SHP77 (cell line): Measurements from ENCODE around the gene APOBEC2.
"Not testable (repeated sequence)": the region's sequence is repeated elsewhere in the genome, so short reads cannot be mapped to it uniquely, and the experiment has no call there.

Source experiments
- DNase-seq, 2 experiments: peaks; one replicate each; lab custom pipeline; 2025; lab: John Stamatoyannopoulos, UW

Gene APOBEC2

DNA sequence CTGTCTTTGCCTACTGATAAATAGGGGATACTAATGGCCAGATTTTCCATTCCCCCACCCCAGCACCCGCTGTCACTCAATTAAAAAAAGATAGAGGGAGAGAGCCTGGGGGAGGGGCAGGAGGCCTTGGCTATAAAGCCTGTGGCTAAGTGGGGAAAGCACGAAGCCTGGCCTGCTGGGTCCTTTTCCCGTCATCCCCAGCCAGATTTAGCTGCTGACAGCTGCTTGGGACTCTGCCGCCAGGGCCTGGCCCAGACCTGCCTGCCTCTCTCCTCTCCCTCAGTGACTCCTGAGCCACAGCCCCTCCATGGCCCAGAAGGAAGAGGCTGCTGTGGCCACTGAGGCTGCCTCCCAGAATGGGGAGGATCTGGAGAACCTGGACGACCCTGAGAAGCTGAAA, at the start of gene APOBEC2:
APOBEC2 (plus strand) TSS at position 162 of the 400 bp plus-strand sequence; CDS start at position 308, 146 bp downstream.
- peak; percentile 77 to 78 for DNase-seq

DNA sequence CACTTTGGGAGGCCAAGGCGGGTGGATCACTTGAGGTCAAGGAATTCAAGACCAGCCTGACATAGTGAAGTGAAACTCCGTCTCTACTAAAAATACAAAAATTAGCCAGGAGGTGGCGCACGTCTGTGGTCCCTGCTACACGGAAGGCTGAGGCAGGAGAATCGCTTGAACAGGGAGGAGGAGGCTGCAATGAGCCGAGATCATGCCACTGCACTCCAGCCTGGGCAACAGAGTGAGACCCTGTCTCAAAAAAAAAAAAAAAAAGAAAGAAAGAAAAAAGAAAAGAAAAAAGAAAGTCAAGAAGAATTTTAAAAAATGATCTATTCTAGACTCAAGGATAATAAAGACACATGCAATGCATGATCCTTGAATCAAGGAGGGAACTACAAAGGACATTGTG, 46.8 kb upstream of the APOBEC2 start:
- peak in 1 of 2 experiments; percentile 39 for DNase-seq

DNA sequence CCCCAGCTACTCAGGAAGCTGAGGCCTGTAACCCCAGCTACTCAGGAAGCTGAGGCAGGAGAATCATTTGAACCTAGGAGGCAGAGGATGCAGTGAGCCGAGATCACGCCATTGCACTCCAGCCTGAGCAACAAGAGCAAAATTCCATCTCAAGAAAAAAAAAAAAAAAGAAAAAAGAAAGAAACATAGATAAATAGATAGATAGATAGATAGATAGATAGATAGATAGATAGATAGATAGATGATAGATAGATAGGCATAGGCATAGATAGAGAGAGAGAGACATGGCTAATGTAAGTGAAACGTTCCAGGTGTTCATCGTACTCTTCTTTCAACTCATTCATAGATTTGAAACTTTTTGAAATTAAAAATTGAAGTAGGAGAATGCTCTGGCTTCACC, 46.0 kb upstream of the APOBEC2 start:
- not testable (repeated sequence) for DNase-seq

DNA sequence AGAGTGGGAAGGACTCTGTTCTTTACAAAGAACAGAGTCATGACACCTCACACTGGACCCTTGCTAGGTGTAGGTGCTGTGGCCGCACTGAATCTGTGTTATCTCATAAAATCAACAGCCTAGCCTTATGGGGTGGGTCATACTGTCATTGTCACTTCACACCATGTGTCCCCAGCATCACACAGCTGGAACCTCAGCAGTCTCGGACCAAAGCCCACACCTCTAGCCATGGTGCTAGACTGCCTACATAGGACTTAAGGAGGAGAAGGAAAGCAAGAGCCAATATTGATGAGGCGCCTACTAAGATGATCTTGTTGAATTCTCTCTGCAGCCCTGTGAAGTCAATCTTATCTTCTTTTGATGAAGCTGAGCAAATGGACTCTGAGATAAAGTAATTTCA, 45.0 kb upstream of the APOBEC2 start:
- DNase-seq: no peak

DNA sequence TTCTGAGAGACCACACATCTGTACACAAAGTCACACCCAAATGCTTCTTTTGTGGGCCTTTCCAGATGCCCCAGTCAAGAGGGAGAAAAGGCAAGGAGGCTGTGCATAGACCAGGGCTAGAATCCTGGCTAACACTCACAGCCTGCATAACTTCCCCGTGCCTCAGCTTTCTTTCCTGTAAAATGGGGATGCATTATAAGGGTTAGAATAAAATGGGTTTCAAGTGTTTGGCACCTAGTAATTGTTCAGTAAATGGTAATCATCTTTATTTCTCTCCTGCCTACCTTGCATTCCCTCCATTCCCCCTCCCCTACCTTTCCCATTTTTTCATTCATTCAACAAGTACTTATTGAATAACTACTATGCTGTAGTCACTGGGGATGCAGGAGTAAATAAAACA, 43.3 kb upstream of the APOBEC2 start:
- no peak for DNase-seq

DNA sequence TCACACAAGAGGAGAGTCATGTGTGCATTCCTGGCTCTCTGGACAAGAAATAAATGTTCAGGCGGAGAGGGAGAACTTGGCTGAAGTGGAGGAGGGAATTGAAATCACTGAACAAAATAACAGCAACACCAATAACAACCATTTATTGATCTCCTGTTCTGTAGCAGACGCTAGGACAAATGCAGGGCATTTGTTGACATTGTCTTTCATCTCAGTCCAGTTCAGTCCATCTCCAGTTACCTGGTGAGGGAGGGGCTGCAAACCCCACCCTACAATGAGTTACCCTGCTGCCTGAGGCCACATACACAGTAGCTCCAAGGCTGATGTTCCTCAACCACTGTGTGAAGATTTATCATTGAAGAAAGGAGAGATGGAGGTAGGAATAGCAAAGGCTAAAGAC, 41.3 kb upstream of the APOBEC2 start:
- DNase-seq: no peak

DNA sequence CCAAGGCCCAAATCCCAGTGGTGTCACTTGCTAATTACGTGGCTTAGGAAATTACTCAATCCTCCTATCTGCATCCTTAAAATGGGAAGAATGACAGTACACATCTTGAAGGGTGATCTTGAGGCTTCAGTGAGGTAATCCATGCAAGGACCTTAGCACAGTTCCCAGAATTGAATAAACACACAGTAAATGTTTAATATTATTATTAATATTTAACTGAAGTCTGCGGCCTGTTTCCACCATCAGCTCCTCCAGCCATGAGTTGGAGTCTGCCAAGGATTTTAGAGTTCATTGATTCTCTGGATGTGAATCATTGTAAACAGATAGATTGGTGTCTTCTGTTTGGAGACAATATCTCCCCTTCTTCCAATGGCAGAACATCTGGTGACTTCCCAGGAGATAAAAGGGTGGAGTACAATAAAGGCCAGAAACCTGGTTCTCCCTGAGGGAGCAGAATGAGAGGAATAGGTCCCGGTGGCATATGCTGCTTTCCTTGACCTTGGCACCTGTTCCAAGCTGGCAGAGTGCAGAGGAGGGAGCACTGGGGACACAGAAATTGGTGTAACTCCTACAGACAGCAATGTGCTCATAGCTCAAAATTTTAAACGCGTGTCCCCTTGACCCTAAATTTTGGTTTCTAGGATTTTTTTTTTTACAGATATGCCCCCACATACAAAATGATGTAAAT, 39.4 kb upstream of the APOBEC2 start:
- no peak for DNase-seq

DNA sequence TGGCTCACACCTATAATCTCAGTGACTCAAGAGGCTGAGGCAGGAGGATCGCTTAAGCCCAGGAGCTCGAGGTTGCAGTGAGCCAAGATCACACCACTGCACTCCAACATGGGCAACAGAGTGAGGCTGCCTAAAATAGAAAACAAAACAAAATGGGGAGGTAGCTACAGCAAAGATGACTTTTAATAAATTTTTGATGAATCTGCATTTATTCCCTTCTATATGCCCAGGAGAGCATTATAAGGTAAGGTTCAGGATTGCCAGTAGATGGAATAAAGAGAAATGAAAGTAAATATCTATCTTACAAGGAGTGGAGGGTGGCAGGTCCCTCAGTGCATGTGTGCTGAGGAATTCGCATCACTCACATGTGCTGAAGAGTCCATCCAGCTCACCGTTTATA, 38.2 kb upstream of the APOBEC2 start:
- DNase-seq: no peak

DNA sequence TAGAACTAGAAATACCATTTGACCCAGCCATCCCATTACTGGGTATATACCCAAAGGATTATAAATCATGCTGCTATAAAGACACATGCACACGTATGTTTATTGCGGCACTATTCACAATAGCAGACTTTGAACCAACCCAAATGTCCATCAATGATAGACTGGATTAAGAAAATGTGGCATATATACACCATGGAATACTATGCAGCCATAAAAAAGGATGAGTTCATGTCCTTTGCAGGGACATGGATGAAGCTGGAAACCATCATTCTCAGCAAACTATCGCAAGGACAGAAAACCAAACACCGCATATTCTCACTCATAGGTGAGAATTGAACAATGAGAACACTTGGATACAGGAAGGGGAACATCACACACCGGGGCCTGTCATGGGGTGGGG, 37.1 kb upstream of the APOBEC2 start:
- not testable (repeated sequence) for DNase-seq

DNA sequence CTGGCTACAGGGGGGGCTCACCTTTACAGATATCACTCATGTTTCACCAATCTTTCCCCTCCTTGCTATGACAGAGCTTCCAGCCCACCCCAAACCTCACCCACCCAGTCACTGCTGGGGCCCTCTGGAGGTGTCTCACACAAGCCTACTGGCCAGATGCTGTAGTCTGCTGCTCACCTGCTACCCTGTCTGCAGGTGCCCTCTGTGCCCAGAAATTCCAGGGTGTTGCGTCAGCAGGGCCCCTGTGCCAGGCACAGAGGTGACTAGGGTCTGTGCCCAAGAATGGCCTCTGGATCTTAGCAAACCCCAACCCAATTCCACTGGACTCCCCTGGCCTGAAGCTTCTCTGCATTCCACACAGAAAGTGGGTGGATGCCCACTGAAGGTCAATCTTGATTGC, 35.3 kb upstream of the APOBEC2 start:
- no peak for DNase-seq

DNA sequence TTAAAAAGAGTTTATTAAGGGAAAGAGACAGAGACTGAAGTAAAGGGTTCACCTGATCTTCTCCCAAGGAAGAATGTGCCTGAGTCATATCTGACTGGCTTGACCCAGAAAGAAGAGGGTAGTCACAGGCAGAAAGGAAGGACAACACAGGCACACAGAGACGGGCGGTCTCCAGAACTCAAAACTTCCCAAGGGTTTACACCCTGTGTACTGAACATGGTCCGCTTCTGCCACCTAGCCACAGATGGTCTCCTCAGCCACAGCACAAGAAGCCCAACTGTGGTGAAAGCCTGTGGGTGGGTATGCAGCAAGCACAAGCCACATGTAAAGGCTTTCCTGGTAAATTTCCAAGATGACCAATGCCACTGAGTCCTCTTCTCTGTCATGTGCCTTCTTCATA, 31.2 kb upstream of the APOBEC2 start:
- peak; percentile 34 to 37 for DNase-seq

DNA sequence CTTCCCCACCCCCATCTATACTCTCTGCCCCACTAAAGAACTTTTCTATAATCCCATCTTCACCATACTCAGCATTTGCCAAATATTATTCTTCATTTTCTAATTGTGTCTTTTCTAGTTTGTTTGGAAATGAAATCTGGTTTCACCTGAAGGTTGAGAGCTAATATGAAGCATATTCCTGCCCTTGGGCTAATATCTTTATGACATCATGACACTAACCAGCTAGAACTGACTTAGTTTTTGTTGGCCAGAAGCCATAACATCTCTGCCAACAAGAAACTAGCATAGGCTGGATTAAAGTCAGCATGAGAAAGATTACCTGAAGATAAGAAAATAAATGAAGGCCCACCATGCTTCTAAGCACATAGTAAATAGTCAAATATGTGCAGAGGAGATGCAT, 30.7 kb upstream of the APOBEC2 start:
- peak in 1 of 2 experiments; percentile 16 for DNase-seq

DNA sequence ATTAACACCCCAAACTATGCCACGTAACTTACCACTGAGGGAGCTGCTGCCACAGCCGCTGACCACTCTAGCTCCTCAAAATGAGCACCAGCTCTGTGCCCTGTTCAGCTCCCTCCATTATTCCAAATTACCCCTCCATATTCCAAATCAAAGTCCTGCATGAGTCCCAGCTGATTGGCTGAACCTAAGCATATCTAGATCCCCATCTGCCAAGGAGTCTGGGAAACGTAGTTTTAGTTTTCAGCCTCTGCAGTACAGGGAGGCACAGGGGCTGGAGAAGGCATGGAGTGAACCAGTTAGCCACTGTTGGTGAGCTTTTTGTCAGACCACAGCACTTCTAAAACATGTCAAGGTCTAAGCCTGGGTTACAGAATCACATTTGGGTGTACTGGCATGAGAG, 29.9 kb upstream of the APOBEC2 start:
- no peak for DNase-seq

DNA sequence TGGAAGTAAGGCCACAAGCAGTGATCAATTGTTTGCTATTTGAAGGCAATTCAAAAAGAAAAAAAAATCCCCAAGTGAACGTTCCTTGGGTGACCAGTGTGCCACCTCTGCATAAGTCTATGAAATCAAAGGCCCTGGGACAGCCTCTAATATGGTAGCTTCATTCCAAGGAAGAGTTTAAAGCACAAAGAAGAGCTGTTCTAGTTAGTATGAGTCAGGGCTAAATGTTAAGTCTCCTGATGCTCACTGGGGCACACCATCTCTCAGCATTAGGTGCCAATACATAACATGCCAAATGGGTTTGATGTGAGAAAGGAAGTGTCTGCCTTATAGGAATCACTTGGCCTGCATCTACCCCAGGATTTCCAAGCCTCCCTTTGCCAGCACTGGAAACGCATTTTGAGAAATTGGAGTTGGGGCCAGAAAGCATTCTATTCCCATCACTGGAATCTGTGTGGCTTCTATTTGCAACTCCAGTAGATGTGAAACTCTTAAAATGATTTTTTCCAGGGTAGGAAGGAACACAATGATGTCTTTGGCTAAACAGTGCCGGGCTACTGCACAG, 27.0 kb upstream of the APOBEC2 start:
- no peak for DNase-seq

DNA sequence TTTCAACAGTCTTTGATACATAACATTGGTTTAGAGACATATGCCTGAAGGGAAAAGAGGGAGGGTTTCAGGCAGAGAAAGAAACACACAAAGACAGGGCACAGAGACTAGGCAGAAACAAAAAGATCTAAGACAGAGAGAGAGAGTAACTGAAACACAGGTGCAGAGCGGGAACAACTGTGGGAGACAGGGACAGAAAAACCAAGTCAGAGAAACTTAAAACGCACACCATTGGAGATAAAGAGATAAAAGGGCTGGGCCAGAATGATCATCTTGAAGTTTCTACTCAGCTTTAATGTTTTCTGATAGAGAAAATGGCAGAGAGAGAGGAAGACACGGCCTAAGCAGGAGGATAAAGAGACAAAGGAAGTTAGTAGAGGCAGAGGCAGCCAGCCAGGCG, 25.8 kb upstream of the APOBEC2 start:
- no peak for DNase-seq

DNA sequence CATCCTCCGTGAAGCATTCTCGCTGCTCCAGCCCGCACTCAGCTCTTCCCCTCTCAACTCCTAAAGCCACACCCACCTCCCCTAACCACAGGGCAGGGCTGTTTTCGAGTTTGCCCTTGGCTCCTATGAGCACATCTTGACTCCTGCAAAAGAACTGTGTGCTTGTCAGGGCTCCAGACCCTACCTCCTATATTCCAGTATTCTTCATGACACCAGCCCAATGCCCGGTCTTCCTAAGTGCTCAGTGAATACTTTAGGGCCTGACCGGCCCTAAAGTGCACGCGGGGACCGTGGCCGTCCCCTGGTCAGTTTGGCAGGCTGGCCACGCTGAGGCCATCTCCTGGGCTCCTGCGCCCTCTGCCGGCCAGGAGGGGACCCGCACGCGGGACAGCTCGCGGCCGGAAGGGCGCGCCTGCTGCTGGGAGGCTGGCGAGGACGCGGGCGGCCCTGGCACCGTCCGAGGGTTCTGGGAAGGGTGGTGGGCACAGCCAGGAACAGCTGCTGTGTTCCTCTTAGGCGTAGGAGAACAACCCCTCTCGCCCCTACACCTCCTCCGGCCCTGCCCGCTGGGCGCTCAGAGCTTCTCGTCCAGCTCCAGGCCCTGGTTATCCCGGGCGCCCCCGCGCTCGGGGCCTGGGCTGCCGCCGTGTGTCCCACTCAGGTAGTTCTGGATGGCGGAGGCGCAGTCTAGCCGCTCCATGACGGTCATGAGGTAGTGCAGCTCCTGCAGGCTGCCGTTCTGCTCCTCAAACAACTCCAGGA, 25.0 kb upstream of the APOBEC2 start:
- DNase-seq: peak; percentile 73 to 75

DNA sequence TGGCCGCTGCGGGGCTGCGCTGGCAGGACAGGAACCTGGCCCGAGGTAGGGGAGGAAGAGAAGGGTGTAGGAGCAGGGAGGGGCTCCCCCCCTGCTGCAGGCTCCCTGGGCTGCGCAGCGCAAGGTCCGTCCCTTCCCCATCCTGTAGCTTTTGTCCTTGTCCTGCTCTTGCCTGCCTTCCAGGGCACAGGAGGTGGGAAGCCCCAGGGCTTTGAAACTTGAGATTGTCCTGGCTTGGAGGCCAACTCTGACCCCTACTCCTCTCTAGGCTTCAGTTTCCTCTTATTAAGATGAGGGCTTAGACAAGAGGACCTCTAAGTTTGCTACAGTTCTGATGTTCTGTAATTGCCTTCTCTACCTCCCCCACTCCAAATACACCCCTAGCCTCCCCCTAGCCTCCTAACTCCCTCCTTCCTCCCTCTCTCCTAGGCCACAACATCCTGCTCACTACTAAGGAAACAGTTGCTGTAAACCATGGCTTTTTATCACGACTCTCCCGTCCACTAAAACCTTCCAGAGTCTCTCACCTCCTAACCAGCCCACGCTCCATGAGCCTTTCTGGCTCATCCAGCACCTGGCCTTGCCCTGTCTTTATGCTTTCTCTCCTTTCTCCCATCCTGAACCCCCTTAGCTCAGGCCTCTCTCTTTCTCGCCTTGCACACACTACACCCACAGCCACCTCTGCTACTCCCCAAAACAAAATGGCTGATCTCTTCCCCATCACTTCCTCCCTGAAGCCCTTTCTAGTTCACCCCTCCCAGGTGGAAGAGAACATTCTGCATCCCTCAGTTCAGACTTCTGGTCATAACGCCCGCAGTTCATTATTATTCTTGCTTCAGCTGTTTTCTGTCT, 24.2 kb upstream of the APOBEC2 start:
- DNase-seq: peak in 1 of 2 experiments; percentile 30

DNA sequence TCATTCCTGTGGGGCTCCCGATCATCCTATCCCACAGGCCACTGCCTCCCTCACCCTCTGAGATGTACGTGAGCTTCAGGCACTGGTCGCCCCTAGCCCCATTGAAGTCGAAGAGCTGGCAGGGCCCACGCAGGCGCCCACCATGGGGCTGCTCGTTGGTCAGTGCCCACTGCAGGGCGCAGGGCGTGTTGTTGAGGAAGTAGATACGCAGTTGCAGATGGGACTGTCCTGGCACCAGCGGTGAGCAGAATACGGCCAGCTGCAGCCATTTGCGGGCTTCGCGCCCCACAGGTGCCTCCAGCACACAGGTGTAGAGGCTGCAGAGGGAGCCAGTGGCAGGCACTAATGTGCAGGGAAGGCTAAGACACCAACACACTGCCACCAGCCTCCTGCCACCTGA, 20.2 kb upstream of the APOBEC2 start:
- no peak for DNase-seq

DNA sequence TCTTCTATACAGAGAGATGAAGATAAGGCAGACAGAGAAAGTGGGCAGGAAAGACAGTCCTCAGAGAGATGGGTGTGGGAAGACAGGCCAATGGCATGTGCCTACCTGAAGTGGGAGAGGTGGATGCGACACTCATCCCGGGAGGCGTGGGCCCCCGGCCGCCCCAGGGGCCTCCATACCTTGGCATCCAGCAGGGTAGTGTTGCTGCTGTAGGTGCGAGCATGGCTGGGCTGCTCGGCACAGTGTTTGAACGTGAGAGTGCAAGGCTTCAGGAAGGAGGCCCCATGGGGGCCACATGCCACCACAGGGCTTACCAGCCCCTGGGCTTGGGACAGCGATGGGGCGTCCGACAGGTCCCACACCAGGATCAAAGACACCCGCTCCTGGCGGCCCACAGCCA, 19.2 kb upstream of the APOBEC2 start:
- no peak for DNase-seq

DNA sequence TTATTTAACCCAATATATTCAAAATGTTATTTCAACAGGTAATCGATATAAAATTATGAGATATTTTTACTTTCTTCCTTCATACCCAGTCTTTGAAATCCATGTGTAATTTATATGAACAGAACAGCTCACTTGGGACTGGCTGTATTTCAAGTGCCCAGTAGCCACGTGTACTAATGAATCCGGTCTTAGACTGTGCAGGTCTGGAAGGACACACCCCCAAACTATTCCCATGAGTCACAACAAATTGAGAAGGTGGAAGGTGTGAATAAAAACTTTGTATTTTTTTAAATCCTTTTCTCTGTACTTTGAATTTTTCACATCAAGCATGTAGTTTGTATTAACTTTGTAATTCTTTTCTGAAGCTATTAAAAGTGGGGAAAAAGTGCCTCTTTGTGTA, 16.8 kb upstream of the APOBEC2 start:
- no peak for DNase-seq

DNA sequence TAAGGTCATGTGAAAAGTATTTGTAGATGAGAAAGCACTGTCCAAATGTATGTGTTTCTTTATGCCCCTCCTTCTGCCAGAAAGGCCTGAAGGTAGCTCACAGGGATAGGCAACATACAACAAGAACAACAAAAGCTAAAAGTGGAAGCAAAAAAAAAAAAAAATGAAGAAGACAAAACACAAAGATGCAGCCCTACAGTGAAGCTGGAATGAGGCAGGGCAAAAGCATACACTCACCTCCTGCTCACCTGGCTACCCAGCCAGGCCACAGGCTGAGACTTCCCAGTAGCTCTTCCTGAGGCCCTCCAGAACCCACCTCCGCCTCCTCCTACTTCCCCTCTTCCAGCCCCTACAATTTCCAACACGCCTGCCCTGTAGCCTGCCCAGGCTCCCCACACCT, 16.4 kb upstream of the APOBEC2 start:
- no peak for DNase-seq
